Measurements from ENCODE around the gene RAP1GDS1. TPM values are rescaled to one million over a fixed set of nuclear protein-coding genes. Genes with fewer than 3 reads are reported as not detected.

RAP1GDS1 gene
- total and polyA plus RNA-seq, 2 experiments from 2014 or later, result 49.2 to 56.7 TPM

DNA sequence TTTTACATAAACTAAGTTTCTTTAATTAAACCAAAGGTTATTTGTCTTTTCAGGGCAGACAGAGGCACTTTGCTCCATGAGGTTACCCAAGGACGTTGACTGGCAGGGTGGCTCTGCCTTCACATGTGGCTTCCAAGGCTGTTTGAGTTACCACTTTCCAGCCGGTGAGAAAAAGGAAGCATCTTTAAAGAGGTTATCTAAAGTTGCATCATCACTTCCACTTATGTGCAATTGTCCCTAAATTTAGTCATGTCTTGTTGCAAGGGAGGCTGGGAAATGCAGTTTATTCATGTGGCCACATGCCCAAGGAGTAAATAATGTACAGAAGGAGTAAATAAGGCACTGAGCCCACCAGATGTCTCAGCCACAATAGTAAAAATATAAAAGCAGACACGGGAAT, 29.0 kb upstream of the RAP1GDS1 start:
- Histone ChIP-seq H3K9me3 (ENCODE audit: low read depth) (no peaks in the 10 kb centered on the region), H3K27ac (no peak overlapping the region), H3K79me2 (ENCODE audit: insufficient read depth) (no peaks in the 10 kb centered on the region), H3K4me2 (ENCODE audit: unreplicated experiment) (no peak overlapping the region), H3F3A (ENCODE audit: insufficient read depth) (no peaks in the 10 kb centered on the region), H3K9ac (no peak overlapping the region), H3K4me3 (no peak overlapping the region), H2AFZ (0 out of 2 replicates have a peak overlapping the region, but pooled peaks have one; percentile 11), H3K27me3 (replicated peaks; ENCODE audit: insufficient read depth) (no peaks in the 10 kb centered on the region), H4K20me1 (ENCODE audit: insufficient read depth) (no peaks in the 10 kb centered on the region), H3K36me3 (ENCODE audit: low read depth) (no peaks in the 10 kb centered on the region), H3K4me1 (ENCODE audit: insufficient read depth) (no peaks in the 10 kb centered on the region), H3K9me2 (ENCODE audit: insufficient read depth) (no peaks in the 10 kb centered on the region; the same call in 1 of the 2 replicates)
- in situ Hi-C loops (cut with MboI), result no loop called here
- no peak for TF ChIP-seq EZH2phosphoT487 (IDR thresholded peaks at IDR 0.05; ENCODE audit: insufficient read depth, low read depth)
- TF ChIP-seq EZH2 (IDR thresholded peaks at IDR 0.05; ENCODE audit: insufficient read depth, poor library complexity, severe bottlenecking), result no peak
- 26 to 27% methylated on average over 3 of the region's 3 CpGs for WGBS, 2 experiments (ENCODE audit: low coverage in 1 of 2, low lambda C conversion rate in 2 of 2, missing lambda C conversion rate in 2 of 2)
- peak; percentile 26 for DNase-seq

DNA sequence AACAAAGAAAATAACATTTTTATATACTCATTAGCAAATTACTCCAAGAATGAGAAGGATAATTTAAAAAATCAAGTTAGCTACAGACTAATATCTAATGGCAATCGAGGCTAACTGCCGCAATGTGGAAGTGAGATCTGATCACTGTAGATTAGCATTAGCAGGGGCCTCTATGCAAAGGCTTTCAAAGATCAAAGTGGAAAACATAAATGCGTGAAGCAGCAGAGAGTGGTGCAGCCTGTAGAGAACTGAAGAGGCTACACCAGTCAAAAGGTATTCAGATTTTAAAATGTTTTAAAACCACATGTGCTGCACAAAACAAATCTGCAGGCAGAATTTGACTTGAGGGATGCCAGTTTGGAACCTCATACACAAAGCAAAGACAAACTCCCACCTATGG, 24.0 kb upstream of the RAP1GDS1 start:
- in situ Hi-C loops (cut with MboI), result no loop called here
- WGBS, 2 experiments (ENCODE audit: low coverage in 1 of 2, low lambda C conversion rate in 2 of 2, missing lambda C conversion rate in 2 of 2), result 75 to 81% methylated on average over 3 of the region's 3 CpGs

DNA sequence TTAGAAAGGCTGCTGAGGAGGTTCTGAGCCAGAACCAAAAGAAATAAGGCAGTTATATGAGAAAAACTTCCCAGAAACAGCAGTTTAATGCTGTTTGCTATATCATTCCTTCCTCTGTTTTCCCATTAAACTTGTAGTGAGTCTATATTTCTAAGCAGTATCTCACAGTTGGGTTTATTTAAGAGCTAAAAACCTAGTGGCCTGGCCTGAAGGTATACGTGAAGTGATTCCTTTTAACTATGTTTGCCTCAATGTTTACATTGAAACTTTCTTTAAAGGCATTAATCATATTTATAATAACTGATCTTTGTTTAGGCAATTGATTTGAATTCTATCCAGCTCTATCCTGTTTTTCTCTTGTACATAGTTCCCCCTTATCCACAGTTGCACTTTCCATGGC, 19.1 kb upstream of the RAP1GDS1 start:
- DNase-seq, result no peak
- Histone ChIP-seq H2AFZ (no peak overlapping the region), H3K9me2 (ENCODE audit: insufficient read depth) (no peaks in the 10 kb centered on the region), H4K20me1 (ENCODE audit: insufficient read depth) (no peaks in the 10 kb centered on the region), H3K27me3 (replicated peaks; ENCODE audit: insufficient read depth) (no peaks in the 10 kb centered on the region), H3K9ac (no peak overlapping the region), H3F3A (ENCODE audit: insufficient read depth) (no peaks in the 10 kb centered on the region), H3K36me3 (ENCODE audit: low read depth) (no peaks in the 10 kb centered on the region), H3K79me2 (ENCODE audit: insufficient read depth) (no peaks in the 10 kb centered on the region), H3K4me3 (no peak overlapping the region), H3K4me1 (ENCODE audit: insufficient read depth) (no peaks in the 10 kb centered on the region), H3K27ac (no peak overlapping the region), H3K4me2 (ENCODE audit: unreplicated experiment) (no peak overlapping the region), H3K9me3 (ENCODE audit: low read depth) (no peaks in the 10 kb centered on the region)
- no peak for TF ChIP-seq EZH2phosphoT487 (IDR thresholded peaks at IDR 0.05; ENCODE audit: insufficient read depth, low read depth)
- no peak for TF ChIP-seq EZH2 (IDR thresholded peaks at IDR 0.05; ENCODE audit: insufficient read depth, poor library complexity, severe bottlenecking)
- WGBS, 2 experiments (ENCODE audit: low coverage in 1 of 2, low lambda C conversion rate in 2 of 2, missing lambda C conversion rate in 2 of 2), result 76 to 81% methylated on average over 1 of the region's 1 CpG
- in situ Hi-C loops (cut with MboI), result no loop called here

More for the DNA sequence above, 24.0 kb upstream of the RAP1GDS1 start:
- H2AFZ ChIP-seq, result no peak overlapping the region
- no peak overlapping the region for H3K27ac ChIP-seq
- no peak overlapping the region for H3K4me2 ChIP-seq (ENCODE audit: unreplicated experiment)
- H3F3A ChIP-seq (ENCODE audit: insufficient read depth), result no peaks in the 10 kb centered on the region
- no peaks in the 10 kb centered on the region for H3K9me3 ChIP-seq (ENCODE audit: low read depth)
- no peak overlapping the region for H3K9ac ChIP-seq
- no peaks in the 10 kb centered on the region for H4K20me1 ChIP-seq (ENCODE audit: insufficient read depth)
- TF ChIP-seq EZH2 (IDR thresholded peaks at IDR 0.05; ENCODE audit: insufficient read depth, poor library complexity, severe bottlenecking) (no peak), EZH2phosphoT487 (IDR thresholded peaks at IDR 0.05; ENCODE audit: insufficient read depth, low read depth) (no peak)
- H3K36me3 ChIP-seq (ENCODE audit: low read depth), result no peaks in the 10 kb centered on the region
- H3K79me2 ChIP-seq (ENCODE audit: insufficient read depth), result no peaks in the 10 kb centered on the region
- no peaks in the 10 kb centered on the region; the same call in 1 of the 2 replicates for H3K9me2 ChIP-seq (ENCODE audit: insufficient read depth)
- no peak for DNase-seq
- no peak overlapping the region for H3K4me3 ChIP-seq
- no peaks in the 10 kb centered on the region for H3K27me3 ChIP-seq (replicated peaks; ENCODE audit: insufficient read depth)
- H3K4me1 ChIP-seq (ENCODE audit: insufficient read depth), result no peaks in the 10 kb centered on the region

DNA sequence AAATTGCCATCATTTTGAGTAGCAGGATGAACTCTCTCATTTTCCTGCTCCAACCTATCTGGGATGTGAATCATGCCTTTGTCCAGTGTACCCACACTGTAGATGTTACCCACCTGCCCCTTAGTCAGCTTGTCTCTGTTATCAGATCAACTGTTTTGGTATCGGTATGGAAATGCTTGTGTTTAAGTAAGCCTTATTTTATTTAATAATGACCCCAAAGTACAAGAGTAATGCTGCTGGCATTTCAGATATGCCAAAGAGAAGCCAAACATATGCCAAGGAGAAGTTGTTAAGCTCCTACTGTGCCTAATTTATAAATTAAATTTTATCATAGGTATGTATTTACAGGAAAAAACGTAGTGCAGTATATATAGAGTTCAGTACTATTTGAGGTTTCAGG, 18.6 kb upstream of the RAP1GDS1 start:
- H3K36me3 ChIP-seq (ENCODE audit: low read depth), result no peaks in the 10 kb centered on the region
- H3K9ac ChIP-seq, result no peak overlapping the region
- WGBS, 2 experiments (ENCODE audit: low coverage in 1 of 2, low lambda C conversion rate in 2 of 2, missing lambda C conversion rate in 2 of 2), result 29 to 30% methylated on average over 2 of the region's 2 CpGs
- no peak overlapping the region for H2AFZ ChIP-seq
- no peaks in the 10 kb centered on the region for H3K9me2 ChIP-seq (ENCODE audit: insufficient read depth)
- no peak for DNase-seq
- no peak overlapping the region for H3K4me2 ChIP-seq (ENCODE audit: unreplicated experiment)
- no peaks in the 10 kb centered on the region for H3K4me1 ChIP-seq (ENCODE audit: insufficient read depth)
- no peak overlapping the region for H3K4me3 ChIP-seq
- H3K9me3 ChIP-seq (ENCODE audit: low read depth), result no peaks in the 10 kb centered on the region
- TF ChIP-seq EZH2 (IDR thresholded peaks at IDR 0.05; ENCODE audit: insufficient read depth, poor library complexity, severe bottlenecking) (no peak), EZH2phosphoT487 (IDR thresholded peaks at IDR 0.05; ENCODE audit: insufficient read depth, low read depth) (no peak)
- H3K79me2 ChIP-seq (ENCODE audit: insufficient read depth), result no peaks in the 10 kb centered on the region
- H3K27ac ChIP-seq, result no peak overlapping the region
- H3K27me3 ChIP-seq (replicated peaks; ENCODE audit: insufficient read depth), result no peaks in the 10 kb centered on the region
- no peaks in the 10 kb centered on the region for H3F3A ChIP-seq (ENCODE audit: insufficient read depth)
- in situ Hi-C loops (cut with MboI), result no loop called here
- H4K20me1 ChIP-seq (ENCODE audit: insufficient read depth), result no peaks in the 10 kb centered on the region

DNA sequence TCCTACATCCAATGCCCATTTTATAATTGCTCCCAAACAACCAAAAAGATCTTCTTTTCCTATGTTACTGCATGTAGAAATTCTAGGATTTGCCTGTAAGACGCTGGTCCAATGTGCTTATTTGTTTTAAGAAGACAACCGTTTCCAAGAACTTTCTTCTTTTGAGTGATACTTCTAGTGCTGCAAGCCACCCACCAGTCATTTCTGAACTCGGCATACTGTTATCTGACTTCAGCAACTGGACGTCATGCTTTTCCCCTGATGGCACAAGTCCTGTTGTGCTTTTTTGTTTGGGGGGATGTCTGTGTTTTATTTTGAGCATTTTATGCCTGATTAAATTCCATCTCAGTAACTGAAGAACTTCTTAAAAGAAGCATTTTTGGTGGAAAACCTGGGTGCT, 16.0 kb upstream of the RAP1GDS1 start:
- no peaks in the 10 kb centered on the region for H4K20me1 ChIP-seq (ENCODE audit: insufficient read depth)
- DNase-seq, result no peak
- no peak for TF ChIP-seq EZH2 (IDR thresholded peaks at IDR 0.05; ENCODE audit: insufficient read depth, poor library complexity, severe bottlenecking)
- TF ChIP-seq EZH2phosphoT487 (IDR thresholded peaks at IDR 0.05; ENCODE audit: insufficient read depth, low read depth), result no peak
- H3K9me3 ChIP-seq (ENCODE audit: low read depth), result no peaks in the 10 kb centered on the region
- no peak overlapping the region for H3K4me3 ChIP-seq
- no peaks in the 10 kb centered on the region for H3F3A ChIP-seq (ENCODE audit: insufficient read depth)
- 59 to 64% methylated on average over 4 of the region's 4 CpGs for WGBS, 2 experiments (ENCODE audit: low coverage in 1 of 2, low lambda C conversion rate in 2 of 2, missing lambda C conversion rate in 2 of 2)
- H3K9ac ChIP-seq, result no peak overlapping the region
- H3K27ac ChIP-seq, result no peak overlapping the region
- no peak overlapping the region for H2AFZ ChIP-seq
- H3K9me2 ChIP-seq (ENCODE audit: insufficient read depth), result no peaks in the 10 kb centered on the region
- H3K4me1 ChIP-seq (ENCODE audit: insufficient read depth), result no peaks in the 10 kb centered on the region
- no peak overlapping the region for H3K4me2 ChIP-seq (ENCODE audit: unreplicated experiment)
- in situ Hi-C loops (cut with MboI), result no loop called here
- no peaks in the 10 kb centered on the region for H3K27me3 ChIP-seq (replicated peaks; ENCODE audit: insufficient read depth)
- H3K36me3 ChIP-seq (ENCODE audit: low read depth), result no peaks in the 10 kb centered on the region
- no peaks in the 10 kb centered on the region for H3K79me2 ChIP-seq (ENCODE audit: insufficient read depth)
